NB4 (cell line): ENCODE measurements around the gene ZNF774.

ENCODE experiments used
- CTCF ChIP-seq: IDR thresholded peaks from one replicate; pipeline ENCODE4 v1.5.1; 2012; ENCODE audit warnings: low read depth, low read length
- POLR2A ChIP-seq: IDR thresholded peaks from 2 replicates; pipeline ENCODE4 v1.6.1; 2011; ENCODE audit warnings: mild to moderate bottlenecking; ENCODE audit not compliant: insufficient read length; ENCODE audit errors: extremely low read depth

DNA sequence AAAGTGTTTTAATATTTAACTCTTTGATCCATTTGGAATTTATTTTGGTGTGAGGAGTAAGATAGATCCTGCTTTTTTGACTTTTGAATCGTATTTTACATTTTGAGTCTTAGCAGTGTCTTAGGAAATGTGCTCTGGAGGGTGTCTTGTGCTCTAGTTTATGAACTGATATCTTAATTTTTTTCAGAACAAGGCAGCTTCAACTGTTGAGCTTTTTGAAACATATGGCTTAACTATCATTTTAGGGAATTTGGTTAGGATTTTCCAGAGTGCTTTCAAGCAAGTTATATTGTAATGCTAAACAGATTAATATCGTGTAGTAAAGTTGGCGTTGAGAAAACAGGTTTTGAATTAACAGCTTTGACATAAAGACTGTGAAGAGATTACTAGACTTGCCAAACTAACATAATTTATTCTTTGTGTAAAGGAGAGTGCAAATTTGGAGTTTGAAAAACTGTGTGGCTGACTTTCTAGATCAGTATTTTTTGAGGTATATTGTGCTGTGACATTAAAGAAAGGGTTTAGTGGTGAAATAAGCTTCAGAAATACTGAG lies 53.0 kb downstream of the ZNF774 start:
- TF ChIP-seq CTCF (no peak), POLR2A (no peak)
